Thoracic aorta (tissue), 2 donors: ENCODE measurements around the gene FRMD1. TPM values are rescaled to one million over a fixed set of nuclear protein-coding genes. Genes with fewer than 3 reads are reported as not detected.

Source experiments
- ATAC-seq: fragments of 150-250 bp; one replicate; pipeline ENCODE4 v1.8.0; 2017; ENCODE audit warnings: low read depth; ENCODE audit not compliant: insufficient number of reproducible peaks, low FRiP score
- DNase-seq: peaks from one replicate; pipeline ENCODE4 v3.0.0-alpha.2; 2020; ENCODE audit warnings: low spot score
- H3K27ac ChIP-seq, 2 donors: fragments of 200-600 bp; sonication (generic); 1 replicate in 1 of 2; 2 replicates in 1 of 2; pipeline ENCODE4 v1.5.1; 2016; ENCODE audit warnings: mild to moderate bottlenecking in 2 of 2, moderate library complexity in 2 of 2
- H3K27me3 ChIP-seq: fragments of 200-600 bp; sonication (generic); replicated peaks from 2 replicates; pipeline ENCODE4 v1.6.0; 2016; ENCODE audit warnings: mild to moderate bottlenecking; ENCODE audit not compliant: insufficient read depth
- H3K36me3 ChIP-seq: fragments of 200-600 bp; sonication (generic); one replicate; pipeline ENCODE4 v1.5.1; 2016
- H3K4me1 ChIP-seq, 2 donors: fragments of 200-600 bp; sonication (generic); 1 replicate in 1 of 2; 2 replicates in 1 of 2; pipeline versions ENCODE4 v1.5.1 to v1.6.0; 2016; ENCODE audit warnings: low read depth in 2 of 2, mild to moderate bottlenecking in 1 of 2; ENCODE audit not compliant: control insufficient read depth in 1 of 2
- H3K4me3 ChIP-seq: fragments of 200-600 bp; sonication (generic); 2 replicates; pipeline ENCODE4 v1.5.1; 2016; ENCODE audit warnings: mild to moderate bottlenecking
- H3K9me3 ChIP-seq: fragments of 200-600 bp; sonication (generic); 2 replicates; pipeline ENCODE4 v1.5.1; 2016
- total RNA-seq, 2 donors: library from RNA; depleted of rRNA; stranded (reverse); fragments of >200 nt; gene quantifications; one replicate each; pipeline versions ENCODE4 v1.1.0 to v1.2.3, GENCODE V29; 2016
- TF ChIP-seq, protein P1 (sequence below): fragments of 200-600 bp; sonication (generic); IDR thresholded peaks from one replicate; pipeline ENCODE4 v1.5.1; 2019; ENCODE audit warnings: antibody characterized with exemption

FRMD1 gene
- total RNA-seq, 2 donors from 2014 or later = not detected

GRCh38 chr6:168039301-168039700 lies 39.7 kb downstream of the FRMD1 start:
- no peaks in the 10 kb centered on the region for H3K27me3 ChIP-seq
- peaks cover 15% of the 10 kb centered on the region for H3K9me3 ChIP-seq
- ATAC-seq (no peak), DNase-seq (no peak)
- no peak overlapping the region for H3K4me3 ChIP-seq
- H3K27ac ChIP-seq = no peak overlapping the region
- TF ChIP-seq, protein P1, sequence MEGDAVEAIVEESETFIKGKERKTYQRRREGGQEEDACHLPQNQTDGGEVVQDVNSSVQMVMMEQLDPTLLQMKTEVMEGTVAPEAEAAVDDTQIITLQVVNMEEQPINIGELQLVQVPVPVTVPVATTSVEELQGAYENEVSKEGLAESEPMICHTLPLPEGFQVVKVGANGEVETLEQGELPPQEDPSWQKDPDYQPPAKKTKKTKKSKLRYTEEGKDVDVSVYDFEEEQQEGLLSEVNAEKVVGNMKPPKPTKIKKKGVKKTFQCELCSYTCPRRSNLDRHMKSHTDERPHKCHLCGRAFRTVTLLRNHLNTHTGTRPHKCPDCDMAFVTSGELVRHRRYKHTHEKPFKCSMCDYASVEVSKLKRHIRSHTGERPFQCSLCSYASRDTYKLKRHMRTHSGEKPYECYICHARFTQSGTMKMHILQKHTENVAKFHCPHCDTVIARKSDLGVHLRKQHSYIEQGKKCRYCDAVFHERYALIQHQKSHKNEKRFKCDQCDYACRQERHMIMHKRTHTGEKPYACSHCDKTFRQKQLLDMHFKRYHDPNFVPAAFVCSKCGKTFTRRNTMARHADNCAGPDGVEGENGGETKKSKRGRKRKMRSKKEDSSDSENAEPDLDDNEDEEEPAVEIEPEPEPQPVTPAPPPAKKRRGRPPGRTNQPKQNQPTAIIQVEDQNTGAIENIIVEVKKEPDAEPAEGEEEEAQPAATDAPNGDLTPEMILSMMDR = no peak
- peaks cover 4 to 5% of the 10 kb centered on the region in 2 donors for H3K4me1 ChIP-seq
- no peaks in the 10 kb centered on the region for H3K36me3 ChIP-seq

- H3K27ac ChIP-seq = no peak overlapping the region
- no peak for ATAC-seq
These were observed 40.4 kb downstream of the FRMD1 start for GRCh38 chr6:168038576-168039140.

GRCh38 chr6:168037856-168038255 lies 41.2 kb downstream of the FRMD1 start:
- ATAC-seq = no peak
- H3K9me3 ChIP-seq = peaks cover 15% of the 10 kb centered on the region
- peaks cover 4 to 5% of the 10 kb centered on the region in 2 donors for H3K4me1 ChIP-seq
- H3K27me3 ChIP-seq = no peaks in the 10 kb centered on the region
- no peak for DNase-seq
- TF ChIP-seq, protein P1 = no peak
- H3K4me3 ChIP-seq = no peak overlapping the region
- no peak overlapping the region for H3K27ac ChIP-seq
- H3K36me3 ChIP-seq = no peaks in the 10 kb centered on the region

More at GRCh38 chr6:168038576-168039140, 40.4 kb downstream of the FRMD1 start:
- no peaks in the 10 kb centered on the region for H3K36me3 ChIP-seq
- no peak for DNase-seq
- peaks cover 15% of the 10 kb centered on the region for H3K9me3 ChIP-seq
- H3K4me3 ChIP-seq = no peak overlapping the region
- no peaks in the 10 kb centered on the region for H3K27me3 ChIP-seq
- H3K4me1 ChIP-seq = peaks cover 4 to 5% of the 10 kb centered on the region in 2 donors
- TF ChIP-seq, protein P1 = no peak

DNA sequence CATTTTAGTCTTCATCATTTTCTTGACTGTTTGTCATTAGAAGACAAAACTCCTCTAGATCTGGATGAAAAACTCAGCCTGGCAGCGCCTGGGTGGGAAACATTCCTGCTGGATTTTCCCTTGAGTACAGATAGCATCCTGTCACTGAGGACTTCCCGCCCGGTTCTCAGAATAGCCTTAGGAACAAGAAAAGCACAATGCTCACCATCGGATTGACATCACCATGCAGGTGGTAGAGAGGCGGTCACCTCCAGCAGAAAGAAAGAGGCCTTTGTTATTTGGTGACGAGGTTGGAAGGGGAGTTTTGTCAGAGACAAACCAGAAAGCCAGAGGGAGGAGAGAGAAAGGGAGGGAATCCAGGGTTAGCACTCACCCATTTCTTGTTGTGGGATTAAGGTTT lies 41.8 kb downstream of the FRMD1 start:
- H3K36me3 ChIP-seq = no peaks in the 10 kb centered on the region
- TF ChIP-seq, protein P1 = no peak
- H3K9me3 ChIP-seq = peaks cover 15% of the 10 kb centered on the region
- no peak for DNase-seq
- no peaks in the 10 kb centered on the region for H3K27me3 ChIP-seq
- H3K27ac ChIP-seq = no peak overlapping the region
- H3K4me3 ChIP-seq = no peak overlapping the region
- H3K4me1 ChIP-seq = peaks cover 4 to 5% of the 10 kb centered on the region in 2 donors
- ATAC-seq = no peak

DNA sequence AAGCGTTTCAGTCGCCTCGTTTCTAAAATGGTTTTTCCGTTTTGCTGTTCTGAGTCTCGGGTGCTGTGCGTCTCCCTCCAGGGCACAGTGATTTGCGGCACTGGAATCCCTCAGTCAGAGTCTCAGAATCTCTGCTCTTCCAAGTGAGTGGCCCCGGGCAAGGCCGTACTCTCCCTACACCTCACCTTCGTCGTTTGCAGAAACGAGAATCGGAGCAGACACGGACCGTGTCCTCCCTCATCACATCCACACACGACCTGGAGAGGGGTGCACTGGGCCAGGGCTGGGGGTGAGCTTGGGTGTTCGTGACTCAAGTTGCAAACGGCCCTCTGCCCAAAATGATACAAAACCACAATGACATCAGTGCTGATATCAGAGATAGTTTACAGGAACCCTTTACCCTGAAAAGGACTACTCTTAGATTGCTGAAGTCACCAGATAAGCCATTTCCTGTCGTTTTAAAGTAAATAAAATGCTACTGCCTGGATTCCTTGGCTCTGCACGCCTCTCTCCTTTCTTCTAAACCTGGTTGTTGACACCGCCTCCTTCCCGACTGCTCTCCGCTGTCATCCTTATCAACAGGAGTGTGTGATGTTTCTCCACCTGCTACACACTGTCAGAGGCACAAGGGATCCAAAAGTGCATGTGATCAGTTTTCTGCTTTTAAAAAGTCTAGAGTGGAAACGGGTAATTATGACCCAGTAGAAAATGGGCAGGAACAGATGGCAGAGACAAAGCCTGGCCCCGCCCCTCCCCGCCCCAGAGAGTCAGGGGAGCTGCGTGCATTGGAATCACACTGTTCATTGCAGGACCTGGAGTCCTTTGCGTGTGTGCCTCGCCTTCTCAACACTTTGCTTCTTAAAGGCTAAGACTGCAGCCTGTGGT lies 43.1 kb downstream of the FRMD1 start:
- H3K27me3 ChIP-seq = no peaks in the 10 kb centered on the region
- TF ChIP-seq, protein P1 = no peak
- DNase-seq = no peak
- peaks cover 4 to 5% of the 10 kb centered on the region in 2 donors for H3K4me1 ChIP-seq
- no peak for ATAC-seq
- H3K27ac ChIP-seq = peak overlapping the region in 1 of 2 donors; percentile 30
- peak overlapping the region; percentile 71 for H3K4me3 ChIP-seq
- H3K9me3 ChIP-seq = peaks cover 15% of the 10 kb centered on the region
- H3K36me3 ChIP-seq = no peaks in the 10 kb centered on the region
